ENCODE results near the gene TMEM203.

The TMEM203 gene

GRCh38 chr9:137168904-137169856, 36.3 kb downstream of the TMEM203 start:
- TF ChIP-seq ZFX (IDR thresholded peaks at IDR 0.05; ENCODE audit: borderline replicate concordance), result no peak
- TF ChIP-seq, protein P1, sequence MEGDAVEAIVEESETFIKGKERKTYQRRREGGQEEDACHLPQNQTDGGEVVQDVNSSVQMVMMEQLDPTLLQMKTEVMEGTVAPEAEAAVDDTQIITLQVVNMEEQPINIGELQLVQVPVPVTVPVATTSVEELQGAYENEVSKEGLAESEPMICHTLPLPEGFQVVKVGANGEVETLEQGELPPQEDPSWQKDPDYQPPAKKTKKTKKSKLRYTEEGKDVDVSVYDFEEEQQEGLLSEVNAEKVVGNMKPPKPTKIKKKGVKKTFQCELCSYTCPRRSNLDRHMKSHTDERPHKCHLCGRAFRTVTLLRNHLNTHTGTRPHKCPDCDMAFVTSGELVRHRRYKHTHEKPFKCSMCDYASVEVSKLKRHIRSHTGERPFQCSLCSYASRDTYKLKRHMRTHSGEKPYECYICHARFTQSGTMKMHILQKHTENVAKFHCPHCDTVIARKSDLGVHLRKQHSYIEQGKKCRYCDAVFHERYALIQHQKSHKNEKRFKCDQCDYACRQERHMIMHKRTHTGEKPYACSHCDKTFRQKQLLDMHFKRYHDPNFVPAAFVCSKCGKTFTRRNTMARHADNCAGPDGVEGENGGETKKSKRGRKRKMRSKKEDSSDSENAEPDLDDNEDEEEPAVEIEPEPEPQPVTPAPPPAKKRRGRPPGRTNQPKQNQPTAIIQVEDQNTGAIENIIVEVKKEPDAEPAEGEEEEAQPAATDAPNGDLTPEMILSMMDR (IDR thresholded peaks at IDR 0.05), result no peak
- H3K27ac ChIP-seq, result peak overlapping the region; percentile 98

DNA sequence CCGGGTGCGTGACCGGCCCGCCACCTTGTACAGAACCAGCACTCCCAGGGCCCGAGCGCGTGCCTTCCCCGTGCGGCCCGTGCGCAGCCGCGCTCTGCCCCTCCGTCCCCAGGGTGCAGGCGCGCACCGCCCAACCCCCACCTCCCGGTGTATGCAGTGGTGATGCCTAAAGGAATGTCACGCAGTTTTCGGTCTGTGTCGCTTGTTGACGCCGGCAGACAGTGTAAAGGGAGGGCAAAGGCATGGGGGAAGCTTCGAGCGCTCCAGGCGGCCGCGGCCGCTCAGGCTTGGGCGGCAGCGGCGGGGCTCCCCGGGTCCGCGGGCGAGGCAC, 36.9 kb downstream of the TMEM203 start:
- TF ChIP-seq, protein P1 (IDR thresholded peaks at IDR 0.05), result no peak
- TF ChIP-seq ZFX (IDR thresholded peaks at IDR 0.05; ENCODE audit: borderline replicate concordance), result no peak
- peak overlapping the region; percentile 98 for H3K27ac ChIP-seq

DNA sequence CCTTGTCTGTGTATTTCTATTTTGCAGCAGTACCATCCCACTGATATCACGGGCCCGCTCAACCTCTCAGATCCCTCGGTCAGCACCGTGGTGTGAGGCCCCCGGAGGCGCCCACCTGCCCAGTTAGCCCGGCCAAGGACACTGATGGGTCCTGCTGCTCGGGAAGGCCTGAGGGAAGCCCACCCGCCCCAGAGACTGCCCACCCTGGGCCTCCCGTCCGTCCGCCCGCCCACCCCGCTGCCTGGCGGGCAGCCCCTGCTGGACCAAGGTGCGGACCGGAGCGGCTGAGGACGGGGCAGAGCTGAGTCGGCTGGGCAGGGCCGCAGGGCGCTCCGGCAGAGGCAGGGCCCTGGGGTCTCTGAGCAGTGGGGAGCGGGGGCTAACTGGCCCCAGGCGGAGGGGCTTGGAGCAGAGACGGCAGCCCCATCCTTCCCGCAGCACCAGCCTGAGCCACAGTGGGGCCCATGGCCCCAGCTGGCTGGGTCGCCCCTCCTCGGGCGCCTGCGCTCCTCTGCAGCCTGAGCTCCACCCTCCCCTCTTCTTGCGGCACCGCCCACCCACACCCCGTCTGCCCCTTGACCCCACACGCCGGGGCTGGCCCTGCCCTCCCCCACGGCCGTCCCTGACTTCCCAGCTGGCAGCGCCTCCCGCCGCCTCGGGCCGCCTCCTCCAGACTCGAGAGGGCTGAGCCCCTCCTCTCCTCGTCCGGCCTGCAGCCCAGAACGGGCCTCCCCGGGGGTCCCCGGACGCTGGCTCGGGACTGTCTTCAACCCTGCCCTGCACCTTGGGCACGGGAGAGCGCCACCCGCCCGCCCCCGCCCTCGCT, 37.5 kb downstream of the TMEM203 start:
- TF ChIP-seq, protein P1 (IDR thresholded peaks at IDR 0.05), result no peak
- no peak for TF ChIP-seq ZFX (IDR thresholded peaks at IDR 0.05; ENCODE audit: borderline replicate concordance)
- peak overlapping the region; percentile 98 for H3K27ac ChIP-seq

GRCh38 chr9:137167277-137167746, 38.1 kb downstream of the TMEM203 start:
- TF ChIP-seq, protein P1 (IDR thresholded peaks at IDR 0.05), result no peak
- no peak for TF ChIP-seq ZFX (IDR thresholded peaks at IDR 0.05; ENCODE audit: borderline replicate concordance)
- peak overlapping the region; percentile 98 for H3K27ac ChIP-seq

DNA sequence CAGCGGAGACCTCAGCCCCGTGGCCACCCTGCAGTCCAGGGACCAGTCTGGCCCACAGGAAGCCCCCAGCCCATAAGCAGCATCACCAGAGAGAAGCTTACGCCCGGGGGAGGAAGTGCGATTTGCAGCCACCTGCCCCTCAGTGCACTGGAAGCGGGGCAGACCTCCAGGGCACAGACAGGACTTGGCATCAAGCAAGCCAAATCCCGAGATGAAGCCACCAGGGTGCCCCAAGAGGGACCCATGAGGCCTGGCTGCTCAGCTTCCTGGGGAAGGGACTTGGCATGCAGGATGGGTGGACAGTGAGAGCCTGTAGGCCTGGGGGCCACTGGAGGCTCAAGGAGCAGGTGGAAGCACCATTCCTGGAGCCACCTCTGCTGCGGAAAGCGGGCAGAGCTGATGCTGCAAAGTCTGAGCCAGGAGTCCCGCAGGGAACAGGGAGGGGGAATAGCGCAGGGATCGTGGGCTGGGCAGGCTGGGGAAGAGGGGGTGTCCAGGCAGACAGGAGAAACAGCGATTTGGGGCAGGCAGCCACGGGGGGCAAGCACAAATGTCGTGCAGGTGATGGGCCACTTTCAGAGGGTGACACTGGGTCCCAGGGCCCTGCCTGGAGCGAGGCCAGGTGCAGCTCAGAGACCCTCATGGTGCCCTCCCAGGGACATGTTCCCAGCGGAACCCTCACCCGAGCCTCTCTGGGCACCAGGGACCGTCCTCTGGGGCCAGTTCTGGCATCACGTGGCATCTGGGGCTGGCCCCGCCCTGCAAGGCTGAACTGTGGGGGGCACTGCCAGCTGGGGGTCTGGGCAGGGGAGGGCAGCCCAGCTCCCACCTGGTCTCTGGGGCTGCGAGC, 38.8 kb downstream of the TMEM203 start:
- TF ChIP-seq, protein P1 (IDR thresholded peaks at IDR 0.05), result no peak
- no peak for TF ChIP-seq ZFX (IDR thresholded peaks at IDR 0.05; ENCODE audit: borderline replicate concordance)
- H3K27ac ChIP-seq, result peak overlapping the region; percentile 98

GRCh38 chr9:137165250-137165836, 40.1 kb downstream of the TMEM203 start:
- TF ChIP-seq, protein P1 (IDR thresholded peaks at IDR 0.05), result no peak
- no peak for TF ChIP-seq ZFX (IDR thresholded peaks at IDR 0.05; ENCODE audit: borderline replicate concordance)
- 0 out of 2 replicates have a peak overlapping the region, but pooled peaks have one; percentile 93 for H3K27ac ChIP-seq

All from 22Rv1 (cell line).